Suprapubic skin (tissue), 4 donors: ENCODE results near the gene RPRD1A.

Experiments used
- EP300 ChIP-seq: sonication (generic); formaldehyde crosslinking; IDR thresholded peaks from one replicate; pipeline ENCODE4 v1.6.1; 2017; ENCODE audit warnings: antibody characterized with exemption
- POLR2A ChIP-seq, 2 donors: fragments of 450-650 bp; IDR thresholded peaks; one replicate each; pipeline ENCODE4 v1.6.1; 2017; ENCODE audit warnings: antibody characterized with exemption in 2 of 2, mild to moderate bottlenecking in 2 of 2, moderate library complexity in 2 of 2
- POLR2AphosphoS5 ChIP-seq, 3 donors: sonication (generic); formaldehyde crosslinking; IDR thresholded peaks; one replicate each; pipeline ENCODE4 v1.6.1; 2017; ENCODE audit warnings: antibody characterized with exemption in 3 of 3
- TF ChIP-seq, protein P1 (sequence below), 2 donors: fragments of 200-600 bp in 1 of 2; fragments of 450-650 bp in 1 of 2; sonication (generic) in 1 of 2; IDR thresholded peaks; one replicate each; pipeline ENCODE4 v1.5.1; 2016 to 2019; ENCODE audit warnings: antibody characterized with exemption in 2 of 2, mild to moderate bottlenecking in 1 of 2, moderate library complexity in 1 of 2

DNA sequence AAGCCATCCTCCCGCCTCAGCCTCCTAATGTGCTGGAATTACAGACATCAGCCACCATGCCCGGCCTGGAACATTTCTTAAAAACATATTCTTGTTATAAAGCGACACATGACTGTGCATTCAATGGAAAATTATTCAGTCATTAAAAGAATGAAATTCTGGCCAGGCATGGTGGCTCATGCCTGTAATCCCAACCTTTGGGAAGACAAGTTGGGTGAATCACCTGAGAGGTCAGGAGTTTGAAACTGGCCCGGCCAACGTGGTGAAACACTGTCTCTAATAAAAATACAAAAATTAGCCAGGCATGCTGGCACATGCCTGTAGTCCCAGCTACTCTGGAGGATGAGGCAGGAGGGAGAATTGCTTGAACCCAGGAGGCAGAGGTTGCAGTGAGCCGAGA lies 21.6 kb upstream of the RPRD1A start:
- TF ChIP-seq, protein P1, sequence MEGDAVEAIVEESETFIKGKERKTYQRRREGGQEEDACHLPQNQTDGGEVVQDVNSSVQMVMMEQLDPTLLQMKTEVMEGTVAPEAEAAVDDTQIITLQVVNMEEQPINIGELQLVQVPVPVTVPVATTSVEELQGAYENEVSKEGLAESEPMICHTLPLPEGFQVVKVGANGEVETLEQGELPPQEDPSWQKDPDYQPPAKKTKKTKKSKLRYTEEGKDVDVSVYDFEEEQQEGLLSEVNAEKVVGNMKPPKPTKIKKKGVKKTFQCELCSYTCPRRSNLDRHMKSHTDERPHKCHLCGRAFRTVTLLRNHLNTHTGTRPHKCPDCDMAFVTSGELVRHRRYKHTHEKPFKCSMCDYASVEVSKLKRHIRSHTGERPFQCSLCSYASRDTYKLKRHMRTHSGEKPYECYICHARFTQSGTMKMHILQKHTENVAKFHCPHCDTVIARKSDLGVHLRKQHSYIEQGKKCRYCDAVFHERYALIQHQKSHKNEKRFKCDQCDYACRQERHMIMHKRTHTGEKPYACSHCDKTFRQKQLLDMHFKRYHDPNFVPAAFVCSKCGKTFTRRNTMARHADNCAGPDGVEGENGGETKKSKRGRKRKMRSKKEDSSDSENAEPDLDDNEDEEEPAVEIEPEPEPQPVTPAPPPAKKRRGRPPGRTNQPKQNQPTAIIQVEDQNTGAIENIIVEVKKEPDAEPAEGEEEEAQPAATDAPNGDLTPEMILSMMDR (IDR thresholded peaks at IDR 0.05): no peak
- TF ChIP-seq POLR2AphosphoS5 (IDR thresholded peaks at IDR 0.05): no peak
- TF ChIP-seq POLR2A (IDR thresholded peaks at IDR 0.05): no peak
- no peak for TF ChIP-seq EP300
